HEK293 (cell line): ENCODE results near the gene PIP5K1B.

Experiments
- CTCF ChIA-PET: fragments of 350-600 bp; formaldehyde crosslinking; extraction: SDS; loops from one replicate; lab custom pipeline; 2021; ENCODE audit warnings: antibody characterized with exemption; lab: Yijun Ruan, JAX
- POLR2A ChIA-PET: fragments of 300-600 bp; formaldehyde crosslinking; extraction: SDS; loops from one replicate; lab custom pipeline; 2020; ENCODE audit warnings: antibody characterized with exemption, inconsistent platforms; lab: Yijun Ruan, JAX
- H3K27ac ChIP-seq: fragments of 200-500 bp; sonication (Bioruptor generic); 2 replicates; pipeline ENCODE4 v1.5.1; 2014; ENCODE audit warnings: low read depth, low read length, control low read depth, inconsistent platforms; ENCODE audit errors: extremely low read depth
- H3K36me3 ChIP-seq, 2 experiments: fragments of 200-500 bp in 1 of 2; sonication (Bioruptor generic) in 1 of 2; 1 replicate in 1 of 2; 2 replicates in 1 of 2; pipeline ENCODE4 v1.5.1; 2014 to 2017; ENCODE audit warnings: inconsistent platforms in 2 of 2, low read length in 2 of 2; ENCODE audit not compliant: control insufficient read depth in 2 of 2, insufficient read depth in 1 of 2
- H3K4me1 ChIP-seq: fragments of 200-500 bp; sonication (Bioruptor generic); 2 replicates; pipeline ENCODE4 v1.5.1; 2014; ENCODE audit warnings: mild to moderate bottlenecking, low read length, inconsistent platforms; ENCODE audit not compliant: control insufficient read depth, insufficient read depth
- H3K4me3 ChIP-seq: 2 replicates; pipeline ENCODE4 v1.5.1; 2011; ENCODE audit warnings: low read depth, mild to moderate bottlenecking, control low read depth, low read length, moderate library complexity
- H3K9me3 ChIP-seq: fragments of 200-500 bp; sonication (Bioruptor generic); 2 replicates; pipeline ENCODE4 v1.5.1; 2014; ENCODE audit warnings: low read depth, low read length, inconsistent platforms; ENCODE audit not compliant: control insufficient read depth, insufficient read depth
- KLF9 ChIP-seq: fragments of 450-650 bp; formaldehyde crosslinking; IDR thresholded peaks from 2 replicates; pipeline ENCODE4 v1.5.1; 2016; ENCODE audit warnings: missing biosample characterization, missing genetic modification characterization, low read depth
- MYNN ChIP-seq: fragments of 450-650 bp; formaldehyde crosslinking; IDR thresholded peaks from 2 replicates; pipeline ENCODE4 v1.5.1; 2016; ENCODE audit warnings: missing biosample characterization, missing genetic modification characterization, borderline replicate concordance
- PRDM4 ChIP-seq: fragments of 450-650 bp; formaldehyde crosslinking; IDR thresholded peaks from 2 replicates; pipeline ENCODE4 v1.5.1; 2017; ENCODE audit warnings: missing biosample characterization, missing genetic modification characterization
- REST ChIP-seq: fragments of 450-650 bp; formaldehyde crosslinking; IDR thresholded peaks from 2 replicates; pipeline ENCODE4 v1.5.1; 2016; ENCODE audit warnings: missing biosample characterization, missing genetic modification characterization
- SCRT1 ChIP-seq: fragments of 450-650 bp; formaldehyde crosslinking; IDR thresholded peaks from 2 replicates; pipeline ENCODE4 v1.5.1; 2016; ENCODE audit warnings: missing biosample characterization, missing genetic modification characterization, borderline replicate concordance
- SP2 ChIP-seq: fragments of 450-650 bp; formaldehyde crosslinking; IDR thresholded peaks from 2 replicates; pipeline ENCODE4 v1.5.1; 2016; ENCODE audit warnings: missing biosample characterization, missing genetic modification characterization
- ZBTB20 ChIP-seq: fragments of 450-650 bp; formaldehyde crosslinking; IDR thresholded peaks from 2 replicates; pipeline ENCODE4 v1.5.1; 2016; ENCODE audit warnings: missing biosample characterization, missing genetic modification characterization
- ZNF112 ChIP-seq: fragments of 450-650 bp; formaldehyde crosslinking; IDR thresholded peaks from 2 replicates; pipeline ENCODE4 v1.5.0; 2017; ENCODE audit warnings: missing biosample characterization, missing genetic modification characterization
- ZNF2 ChIP-seq: fragments of 450-650 bp; formaldehyde crosslinking; IDR thresholded peaks from 2 replicates; pipeline ENCODE4 v1.5.1; 2016; ENCODE audit warnings: missing biosample characterization, missing genetic modification characterization
- ZNF292 ChIP-seq: fragments of 450-650 bp; formaldehyde crosslinking; IDR thresholded peaks from 2 replicates; pipeline ENCODE4 v1.5.1; 2016; ENCODE audit warnings: low read depth, missing biosample characterization, missing genetic modification characterization, borderline replicate concordance
- ZNF664 ChIP-seq: fragments of 450-650 bp; formaldehyde crosslinking; IDR thresholded peaks from 2 replicates; pipeline ENCODE4 v1.5.1; 2016; ENCODE audit warnings: missing biosample characterization, missing genetic modification characterization
- ZNF670 ChIP-seq: fragments of 450-650 bp; formaldehyde crosslinking; IDR thresholded peaks from 2 replicates; pipeline ENCODE4 v1.5.1; 2016; ENCODE audit warnings: missing biosample characterization, missing genetic modification characterization, low read depth
- ZNF677 ChIP-seq: fragments of 450-650 bp; IDR thresholded peaks from 2 replicates; pipeline ENCODE4 v1.5.0; 2018; ENCODE audit warnings: missing biosample characterization, mild to moderate bottlenecking, missing genetic modification characterization, moderate library complexity
- ZNF707 ChIP-seq: fragments of 450-650 bp; formaldehyde crosslinking; IDR thresholded peaks from 2 replicates; pipeline ENCODE4 v1.5.1; 2016; ENCODE audit warnings: missing biosample characterization, missing genetic modification characterization
- ZNF785 ChIP-seq: fragments of 450-650 bp; formaldehyde crosslinking; IDR thresholded peaks from 2 replicates; pipeline ENCODE4 v1.5.1; 2016; ENCODE audit warnings: missing biosample characterization, missing genetic modification characterization
- ZNF830 ChIP-seq: fragments of 450-650 bp; IDR thresholded peaks from 2 replicates; pipeline ENCODE4 v1.5.0; 2018; ENCODE audit warnings: missing biosample characterization, missing genetic modification characterization, low read depth, mild to moderate bottlenecking, moderate library complexity
- ZSCAN23 ChIP-seq: fragments of 450-650 bp; formaldehyde crosslinking; IDR thresholded peaks from 2 replicates; pipeline ENCODE4 v1.5.1; 2016; ENCODE audit warnings: missing biosample characterization, missing genetic modification characterization
- TF ChIP-seq, protein P1 (sequence below): fragments of 450-650 bp; formaldehyde crosslinking; IDR thresholded peaks from 2 replicates; pipeline ENCODE4 v1.5.1; 2016; ENCODE audit warnings: missing biosample characterization, missing genetic modification characterization, borderline replicate concordance
- TF ChIP-seq, protein P2 (sequence below): fragments of 450-650 bp; formaldehyde crosslinking; conservative IDR thresholded peaks from 2 replicates; pipeline ENCODE4 v1.5.1; 2016; ENCODE audit warnings: low read depth, missing biosample characterization, missing genetic modification characterization
- TF ChIP-seq, protein P3 (sequence below): fragments of 450-650 bp; formaldehyde crosslinking; IDR thresholded peaks from 2 replicates; pipeline ENCODE4 v1.5.1; 2016; ENCODE audit warnings: missing biosample characterization, missing genetic modification characterization

The PIP5K1B gene

DNA sequence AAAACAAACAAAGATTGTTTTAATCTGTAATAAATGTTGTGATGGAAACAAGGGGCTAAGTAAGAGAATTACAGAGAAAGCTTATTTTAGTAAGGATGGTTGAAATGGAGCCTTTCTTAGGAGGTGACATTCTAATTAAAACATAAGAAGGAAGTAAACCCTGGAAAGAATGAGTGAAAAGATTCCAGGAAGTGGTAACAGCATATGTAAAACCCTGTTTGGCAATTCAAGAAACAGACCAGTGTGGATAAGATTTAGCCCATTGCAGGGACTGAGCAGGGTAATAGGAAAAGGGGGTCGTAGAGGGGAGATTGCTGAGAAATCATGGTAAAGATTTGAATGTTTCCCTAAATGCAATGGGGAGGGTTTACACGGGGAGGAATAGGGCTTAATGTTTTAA lies 21.6 kb upstream of the PIP5K1B start (continued):
- TF ChIP-seq ZNF2 (tag by site-specific recombination) (no peak), REST (no peak), MYNN (tag by site-specific recombination) (no peak)

DNA sequence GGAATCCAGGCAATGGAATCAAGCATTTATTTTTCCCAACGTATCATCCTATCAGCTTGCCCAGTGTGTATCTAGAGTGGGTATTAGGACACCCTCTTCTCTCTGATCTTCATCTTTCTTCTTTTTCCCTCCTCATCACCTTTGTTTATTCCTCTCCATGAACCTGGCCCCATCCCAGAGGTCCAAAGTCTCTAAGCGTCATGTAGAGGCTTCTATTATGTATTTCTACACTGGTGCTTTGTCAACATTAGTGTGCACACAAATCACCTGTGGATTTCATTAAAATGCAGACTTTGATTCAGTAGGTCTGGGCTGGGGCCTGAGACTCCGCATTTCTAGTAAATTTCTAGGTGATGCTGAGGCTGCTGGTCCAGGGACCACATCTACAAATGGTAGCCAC lies 19.8 kb upstream of the PIP5K1B start:
- POLR2A ChIA-PET, result no interaction called here
- no peaks in the 10 kb centered on the region for H3K36me3 ChIP-seq
- no peaks in the 10 kb centered on the region for H3K9me3 ChIP-seq
- no peak overlapping the region for H3K27ac ChIP-seq
- H3K4me1 ChIP-seq, result no peaks in the 10 kb centered on the region
- CTCF ChIA-PET, result interaction anchor here (0.9 to 1.6 kb wide), 5 partner anchors 8 to 101 kb away, joined by 3 to 6 read pairs (median 4); no protein-coding TSS in a partner anchor
- no peak overlapping the region for H3K4me3 ChIP-seq
- TF ChIP-seq PRDM4 (tag by site-specific recombination) (no peak), ZNF112 (tag by site-specific recombination) (no peak), ZNF677 (tag by site-specific recombination) (no peak), ZNF664 (tag by site-specific recombination) (no peak), ZNF670 (tag by site-specific recombination) (no peak), ZNF707 (tag by site-specific recombination) (no peak), ZSCAN23 (tag by site-specific recombination) (no peak), ZNF292 (tag by site-specific recombination) (no peak), KLF9 (tag by site-specific recombination) (no peak), SP2 (no peak), ZNF830 (tag by site-specific recombination) (no peak), SCRT1 (tag by site-specific recombination) (no peak), ZNF785 (tag by site-specific recombination) (no peak), ZBTB20 (tag by site-specific recombination) (no peak)
- TF ChIP-seq, protein P1, sequence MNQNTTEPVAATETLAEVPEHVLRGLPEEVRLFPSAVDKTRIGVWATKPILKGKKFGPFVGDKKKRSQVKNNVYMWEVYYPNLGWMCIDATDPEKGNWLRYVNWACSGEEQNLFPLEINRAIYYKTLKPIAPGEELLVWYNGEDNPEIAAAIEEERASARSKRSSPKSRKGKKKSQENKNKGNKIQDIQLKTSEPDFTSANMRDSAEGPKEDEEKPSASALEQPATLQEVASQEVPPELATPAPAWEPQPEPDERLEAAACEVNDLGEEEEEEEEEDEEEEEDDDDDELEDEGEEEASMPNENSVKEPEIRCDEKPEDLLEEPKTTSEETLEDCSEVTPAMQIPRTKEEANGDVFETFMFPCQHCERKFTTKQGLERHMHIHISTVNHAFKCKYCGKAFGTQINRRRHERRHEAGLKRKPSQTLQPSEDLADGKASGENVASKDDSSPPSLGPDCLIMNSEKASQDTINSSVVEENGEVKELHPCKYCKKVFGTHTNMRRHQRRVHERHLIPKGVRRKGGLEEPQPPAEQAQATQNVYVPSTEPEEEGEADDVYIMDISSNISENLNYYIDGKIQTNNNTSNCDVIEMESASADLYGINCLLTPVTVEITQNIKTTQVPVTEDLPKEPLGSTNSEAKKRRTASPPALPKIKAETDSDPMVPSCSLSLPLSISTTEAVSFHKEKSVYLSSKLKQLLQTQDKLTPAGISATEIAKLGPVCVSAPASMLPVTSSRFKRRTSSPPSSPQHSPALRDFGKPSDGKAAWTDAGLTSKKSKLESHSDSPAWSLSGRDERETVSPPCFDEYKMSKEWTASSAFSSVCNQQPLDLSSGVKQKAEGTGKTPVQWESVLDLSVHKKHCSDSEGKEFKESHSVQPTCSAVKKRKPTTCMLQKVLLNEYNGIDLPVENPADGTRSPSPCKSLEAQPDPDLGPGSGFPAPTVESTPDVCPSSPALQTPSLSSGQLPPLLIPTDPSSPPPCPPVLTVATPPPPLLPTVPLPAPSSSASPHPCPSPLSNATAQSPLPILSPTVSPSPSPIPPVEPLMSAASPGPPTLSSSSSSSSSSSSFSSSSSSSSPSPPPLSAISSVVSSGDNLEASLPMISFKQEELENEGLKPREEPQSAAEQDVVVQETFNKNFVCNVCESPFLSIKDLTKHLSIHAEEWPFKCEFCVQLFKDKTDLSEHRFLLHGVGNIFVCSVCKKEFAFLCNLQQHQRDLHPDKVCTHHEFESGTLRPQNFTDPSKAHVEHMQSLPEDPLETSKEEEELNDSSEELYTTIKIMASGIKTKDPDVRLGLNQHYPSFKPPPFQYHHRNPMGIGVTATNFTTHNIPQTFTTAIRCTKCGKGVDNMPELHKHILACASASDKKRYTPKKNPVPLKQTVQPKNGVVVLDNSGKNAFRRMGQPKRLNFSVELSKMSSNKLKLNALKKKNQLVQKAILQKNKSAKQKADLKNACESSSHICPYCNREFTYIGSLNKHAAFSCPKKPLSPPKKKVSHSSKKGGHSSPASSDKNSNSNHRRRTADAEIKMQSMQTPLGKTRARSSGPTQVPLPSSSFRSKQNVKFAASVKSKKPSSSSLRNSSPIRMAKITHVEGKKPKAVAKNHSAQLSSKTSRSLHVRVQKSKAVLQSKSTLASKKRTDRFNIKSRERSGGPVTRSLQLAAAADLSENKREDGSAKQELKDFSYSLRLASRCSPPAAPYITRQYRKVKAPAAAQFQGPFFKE, result no peak
- TF ChIP-seq, protein P2, sequence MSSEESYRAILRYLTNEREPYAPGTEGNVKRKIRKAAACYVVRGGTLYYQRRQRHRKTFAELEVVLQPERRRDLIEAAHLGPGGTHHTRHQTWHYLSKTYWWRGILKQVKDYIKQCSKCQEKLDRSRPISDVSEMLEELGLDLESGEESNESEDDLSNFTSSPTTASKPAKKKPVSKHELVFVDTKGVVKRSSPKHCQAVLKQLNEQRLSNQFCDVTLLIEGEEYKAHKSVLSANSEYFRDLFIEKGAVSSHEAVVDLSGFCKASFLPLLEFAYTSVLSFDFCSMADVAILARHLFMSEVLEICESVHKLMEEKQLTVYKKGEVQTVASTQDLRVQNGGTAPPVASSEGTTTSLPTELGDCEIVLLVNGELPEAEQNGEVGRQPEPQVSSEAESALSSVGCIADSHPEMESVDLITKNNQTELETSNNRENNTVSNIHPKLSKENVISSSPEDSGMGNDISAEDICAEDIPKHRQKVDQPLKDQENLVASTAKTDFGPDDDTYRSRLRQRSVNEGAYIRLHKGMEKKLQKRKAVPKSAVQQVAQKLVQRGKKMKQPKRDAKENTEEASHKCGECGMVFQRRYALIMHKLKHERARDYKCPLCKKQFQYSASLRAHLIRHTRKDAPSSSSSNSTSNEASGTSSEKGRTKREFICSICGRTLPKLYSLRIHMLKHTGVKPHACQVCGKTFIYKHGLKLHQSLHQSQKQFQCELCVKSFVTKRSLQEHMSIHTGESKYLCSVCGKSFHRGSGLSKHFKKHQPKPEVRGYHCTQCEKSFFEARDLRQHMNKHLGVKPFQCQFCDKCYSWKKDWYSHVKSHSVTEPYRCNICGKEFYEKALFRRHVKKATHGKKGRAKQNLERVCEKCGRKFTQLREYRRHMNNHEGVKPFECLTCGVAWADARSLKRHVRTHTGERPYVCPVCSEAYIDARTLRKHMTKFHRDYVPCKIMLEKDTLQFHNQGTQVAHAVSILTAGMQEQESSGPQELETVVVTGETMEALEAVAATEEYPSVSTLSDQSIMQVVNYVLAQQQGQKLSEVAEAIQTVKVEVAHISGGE (tag by site-specific recombination), result no peak
- TF ChIP-seq, protein P3, sequence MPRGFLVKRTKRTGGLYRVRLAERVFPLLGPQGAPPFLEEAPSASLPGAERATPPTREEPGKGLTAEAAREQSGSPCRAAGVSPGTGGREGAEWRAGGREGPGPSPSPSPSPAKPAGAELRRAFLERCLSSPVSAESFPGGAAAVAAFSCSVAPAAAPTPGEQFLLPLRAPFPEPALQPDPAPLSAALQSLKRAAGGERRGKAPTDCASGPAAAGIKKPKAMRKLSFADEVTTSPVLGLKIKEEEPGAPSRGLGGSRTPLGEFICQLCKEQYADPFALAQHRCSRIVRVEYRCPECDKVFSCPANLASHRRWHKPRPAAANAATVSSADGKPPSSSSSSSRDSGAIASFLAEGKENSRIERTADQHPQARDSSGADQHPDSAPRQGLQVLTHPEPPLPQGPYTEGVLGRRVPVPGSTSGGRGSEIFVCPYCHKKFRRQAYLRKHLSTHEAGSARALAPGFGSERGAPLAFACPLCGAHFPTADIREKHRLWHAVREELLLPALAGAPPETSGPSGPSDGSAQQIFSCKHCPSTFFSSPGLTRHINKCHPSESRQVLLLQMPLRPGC (tag by site-specific recombination), result no peak
